ENCODE results near the gene TRAF7.

The TRAF7 gene

DNA sequence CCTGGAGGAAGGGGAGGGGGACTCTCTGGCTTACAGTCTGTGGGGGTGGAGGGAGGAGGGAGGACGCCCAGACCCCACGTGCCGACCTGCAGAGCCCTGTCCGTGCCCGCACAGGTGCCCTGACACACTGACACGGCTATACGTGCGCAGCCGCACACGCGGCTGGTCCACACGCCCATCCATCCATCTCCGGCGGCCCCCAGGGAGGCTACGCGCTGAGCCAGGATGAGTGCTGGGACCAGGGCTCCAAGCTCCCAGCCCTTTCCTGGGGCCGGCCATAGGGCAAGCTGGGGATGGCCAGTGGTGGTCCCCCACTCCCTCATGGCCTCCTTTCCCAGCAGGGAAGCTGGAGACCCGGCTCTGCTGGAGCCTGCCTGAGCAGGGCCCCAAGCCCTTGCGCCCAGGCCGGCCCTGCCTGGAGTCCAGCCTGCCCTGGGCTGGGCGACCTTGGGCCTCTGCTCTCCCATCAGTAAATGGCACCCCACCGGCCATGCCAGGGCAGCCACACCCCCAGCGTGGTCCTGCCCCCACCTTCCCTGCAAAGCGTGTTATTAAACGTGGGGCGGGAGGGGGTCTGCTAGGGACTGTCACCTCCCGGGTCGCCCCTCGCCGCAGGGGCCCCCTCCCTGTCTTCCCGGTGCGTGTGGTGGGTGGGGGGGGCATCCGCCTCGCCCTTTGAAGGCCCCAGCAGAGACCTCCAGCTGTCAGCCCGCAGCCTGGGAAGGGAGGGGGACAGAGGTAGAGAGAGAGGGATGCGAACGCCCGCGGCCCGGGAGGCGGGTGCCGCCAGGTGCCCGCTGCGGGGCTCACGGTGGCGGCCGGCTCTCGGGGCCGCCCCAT, 40.0 kb downstream of the TRAF7 start:
- Histone ChIP-seq H3K4me3 (ENCODE audit: low read length, poor library complexity, severe bottlenecking) (peak overlapping the region; percentile 44), H3K4me2 (ENCODE audit: low read depth, low read length, poor library complexity, severe bottlenecking) (peak overlapping the region; percentile 54), H3F3A (ENCODE audit: low read depth) (no peaks in the 10 kb centered on the region), H2AFZ (ENCODE audit: low read length) (no peak overlapping the region), H3K4me1 (ENCODE audit: insufficient read depth, low read length, poor library complexity, severe bottlenecking) (no peaks in the 10 kb centered on the region), H3K9me3 (ENCODE audit: insufficient read depth, low read depth, low read length) (no peaks in the 10 kb centered on the region), H3K9me2 (replicated peaks; ENCODE audit: low read depth, low read length) (no peaks in the 10 kb centered on the region), H3K79me2 (ENCODE audit: insufficient read depth, low read length) (no peaks in the 10 kb centered on the region), H3K27me3 (ENCODE audit: insufficient read depth, low read length, poor library complexity, severe bottlenecking) (no peaks in the 10 kb centered on the region), H3K9ac (ENCODE audit: low read depth, low read length, poor library complexity, severe bottlenecking) (no peak overlapping the region), H4K20me1 (ENCODE audit: insufficient read depth, low read length, poor library complexity, severe bottlenecking) (no peaks in the 10 kb centered on the region), H3K36me3 (ENCODE audit: insufficient read depth, low read length) (no peaks in the 10 kb centered on the region)
- no peak for TF ChIP-seq EZH2phosphoT487 (IDR thresholded peaks at IDR 0.05; ENCODE audit: borderline replicate concordance)
- TF ChIP-seq, protein P1, sequence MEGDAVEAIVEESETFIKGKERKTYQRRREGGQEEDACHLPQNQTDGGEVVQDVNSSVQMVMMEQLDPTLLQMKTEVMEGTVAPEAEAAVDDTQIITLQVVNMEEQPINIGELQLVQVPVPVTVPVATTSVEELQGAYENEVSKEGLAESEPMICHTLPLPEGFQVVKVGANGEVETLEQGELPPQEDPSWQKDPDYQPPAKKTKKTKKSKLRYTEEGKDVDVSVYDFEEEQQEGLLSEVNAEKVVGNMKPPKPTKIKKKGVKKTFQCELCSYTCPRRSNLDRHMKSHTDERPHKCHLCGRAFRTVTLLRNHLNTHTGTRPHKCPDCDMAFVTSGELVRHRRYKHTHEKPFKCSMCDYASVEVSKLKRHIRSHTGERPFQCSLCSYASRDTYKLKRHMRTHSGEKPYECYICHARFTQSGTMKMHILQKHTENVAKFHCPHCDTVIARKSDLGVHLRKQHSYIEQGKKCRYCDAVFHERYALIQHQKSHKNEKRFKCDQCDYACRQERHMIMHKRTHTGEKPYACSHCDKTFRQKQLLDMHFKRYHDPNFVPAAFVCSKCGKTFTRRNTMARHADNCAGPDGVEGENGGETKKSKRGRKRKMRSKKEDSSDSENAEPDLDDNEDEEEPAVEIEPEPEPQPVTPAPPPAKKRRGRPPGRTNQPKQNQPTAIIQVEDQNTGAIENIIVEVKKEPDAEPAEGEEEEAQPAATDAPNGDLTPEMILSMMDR (conservative IDR thresholded peaks at IDR 0.05; ENCODE audit: low read length), result no peak

- no peaks in the 10 kb centered on the region for H3K9me3 ChIP-seq (ENCODE audit: insufficient read depth, low read depth, low read length)
- no peaks in the 10 kb centered on the region for H3K27me3 ChIP-seq (ENCODE audit: insufficient read depth, low read length, poor library complexity, severe bottlenecking)
- H3K4me3 ChIP-seq (ENCODE audit: low read length, poor library complexity, severe bottlenecking), result peak within 1 kb of the TSS; percentile 44
- H2AFZ ChIP-seq (ENCODE audit: low read length), result no peak within 1 kb of the TSS
- H3K36me3 ChIP-seq (ENCODE audit: insufficient read depth, low read length), result no peaks in the 10 kb centered on the region
- H3K4me2 ChIP-seq (ENCODE audit: low read depth, low read length, poor library complexity, severe bottlenecking), result peak within 1 kb of the TSS; percentile 54
- no peak for TF ChIP-seq EZH2phosphoT487 (IDR thresholded peaks at IDR 0.05; ENCODE audit: borderline replicate concordance)
- TF ChIP-seq, protein P1 (conservative IDR thresholded peaks at IDR 0.05; ENCODE audit: low read length), result no peak
- H3K9ac ChIP-seq (ENCODE audit: low read depth, low read length, poor library complexity, severe bottlenecking), result no peak within 1 kb of the TSS
- no peaks in the 10 kb centered on the region for H4K20me1 ChIP-seq (ENCODE audit: insufficient read depth, low read length, poor library complexity, severe bottlenecking)
- no peaks in the 10 kb centered on the region for H3K79me2 ChIP-seq (ENCODE audit: insufficient read depth, low read length)
- no peaks in the 10 kb centered on the region for H3F3A ChIP-seq (ENCODE audit: low read depth)
- no peaks in the 10 kb centered on the region for H3K4me1 ChIP-seq (ENCODE audit: insufficient read depth, low read length, poor library complexity, severe bottlenecking)
- H3K9me2 ChIP-seq (replicated peaks; ENCODE audit: low read depth, low read length), result no peaks in the 10 kb centered on the region
Observed at GRCh38 chr16:2196162-2196980, 40.8 kb downstream of the TRAF7 start, which contains the start of gene CASKIN1. CASKIN1 (minus strand) TSS chr16:2196605; CDS start chr16:2196432, 173 bp downstream.

DNA sequence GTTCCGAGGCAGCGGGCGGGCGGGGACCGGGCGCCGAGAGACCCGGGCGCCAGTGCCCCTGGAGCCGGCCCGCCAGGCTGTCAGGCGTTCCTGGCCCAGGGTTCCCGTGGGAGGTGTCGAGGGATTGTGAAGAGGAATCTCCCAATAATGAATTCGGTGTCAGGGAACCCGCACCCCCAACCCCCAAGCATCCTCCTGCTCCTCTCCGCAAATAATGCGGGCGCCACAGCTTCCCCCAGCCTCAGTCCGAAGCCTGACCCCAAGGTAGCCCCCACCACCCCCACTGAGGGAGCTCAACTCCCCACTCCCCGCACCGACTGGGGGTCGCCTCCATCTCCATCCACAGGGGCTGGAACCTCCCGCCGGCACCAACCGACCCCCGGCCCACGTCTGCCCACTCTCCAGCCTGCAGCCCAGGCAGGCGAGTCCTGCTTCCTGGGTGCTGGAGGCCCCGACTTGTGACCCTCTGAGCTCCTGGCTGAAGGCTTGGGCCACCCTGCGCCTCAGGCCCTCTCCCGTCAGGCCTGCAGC, 41.5 kb downstream of the TRAF7 start:
- TF ChIP-seq, protein P1 (conservative IDR thresholded peaks at IDR 0.05; ENCODE audit: low read length), result no peak
- TF ChIP-seq EZH2phosphoT487 (IDR thresholded peaks at IDR 0.05; ENCODE audit: borderline replicate concordance), result no peak

More for the DNA sequence above, 41.5 kb downstream of the TRAF7 start:
- H3K79me2 ChIP-seq (ENCODE audit: insufficient read depth, low read length), result no peaks in the 10 kb centered on the region
- no peak overlapping the region for H3K9ac ChIP-seq (ENCODE audit: low read depth, low read length, poor library complexity, severe bottlenecking)
- H3F3A ChIP-seq (ENCODE audit: low read depth), result no peaks in the 10 kb centered on the region
- no peaks in the 10 kb centered on the region for H3K9me3 ChIP-seq (ENCODE audit: insufficient read depth, low read depth, low read length)
- no peak overlapping the region for H3K4me3 ChIP-seq (ENCODE audit: low read length, poor library complexity, severe bottlenecking)
- no peaks in the 10 kb centered on the region for H3K27me3 ChIP-seq (ENCODE audit: insufficient read depth, low read length, poor library complexity, severe bottlenecking)
- no peaks in the 10 kb centered on the region for H3K36me3 ChIP-seq (ENCODE audit: insufficient read depth, low read length)
- no peaks in the 10 kb centered on the region for H3K9me2 ChIP-seq (replicated peaks; ENCODE audit: low read depth, low read length)
- no peak overlapping the region for H2AFZ ChIP-seq (ENCODE audit: low read length)
- H3K4me2 ChIP-seq (ENCODE audit: low read depth, low read length, poor library complexity, severe bottlenecking), result no peak overlapping the region
- no peaks in the 10 kb centered on the region for H3K4me1 ChIP-seq (ENCODE audit: insufficient read depth, low read length, poor library complexity, severe bottlenecking)
- H4K20me1 ChIP-seq (ENCODE audit: insufficient read depth, low read length, poor library complexity, severe bottlenecking), result no peaks in the 10 kb centered on the region
